Ramos (cell line): ENCODE data around the gene SOX30.

Experiments used
- in situ Hi-C: fragments of 300-500 bp; cut with MboI; formaldehyde crosslinking; loops from one replicate; pipeline ENCODE4 v1.14.3; 2022; ENCODE audit warnings: low sequenced_read_pairs; ENCODE audit not compliant: unreplicated experiment

Gene SOX30

DNA sequence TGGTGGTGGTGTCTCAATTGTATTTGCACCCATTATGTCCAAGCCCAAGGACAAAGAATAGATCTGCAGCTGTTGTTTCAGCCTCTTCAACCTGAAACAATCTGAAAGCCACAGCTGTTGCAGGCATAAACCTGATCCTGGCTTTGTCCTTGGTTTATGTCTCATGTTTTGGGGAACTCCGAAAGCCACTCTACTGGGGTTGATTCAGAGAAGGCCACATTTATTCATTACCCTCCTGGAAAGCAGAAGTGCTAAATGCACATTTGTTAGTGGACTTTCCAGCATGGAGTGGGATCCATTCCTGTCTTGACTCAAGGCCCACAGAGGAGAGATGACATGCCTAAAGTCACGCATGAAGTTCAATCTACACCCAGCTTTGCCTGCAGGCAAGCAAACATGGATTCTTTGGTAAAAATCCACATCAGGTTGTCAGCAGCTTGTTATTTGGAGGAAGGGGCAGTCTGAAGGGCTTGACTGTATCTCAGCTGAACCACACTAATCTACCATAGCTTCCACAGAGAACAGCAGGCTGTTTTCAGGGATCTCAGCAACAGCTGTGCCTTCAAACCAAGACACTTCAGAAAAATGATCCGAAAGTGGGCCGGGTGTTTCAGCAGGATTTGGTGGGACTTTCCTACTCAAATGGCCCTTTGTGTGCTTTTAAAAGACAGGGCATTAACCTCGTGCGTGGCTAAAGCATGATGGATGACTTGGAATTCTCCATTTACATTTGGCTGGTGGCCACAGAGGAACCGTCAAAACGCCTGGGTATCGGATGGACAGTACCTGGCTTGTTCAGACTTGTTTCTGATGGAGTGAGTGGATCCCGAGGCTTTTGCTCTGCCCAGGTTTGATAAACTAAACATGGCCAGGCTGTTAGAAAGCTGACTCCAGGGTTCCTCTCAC is 40.4 kb downstream of the SOX30 start:
- in situ Hi-C loops = no loop called here

DNA sequence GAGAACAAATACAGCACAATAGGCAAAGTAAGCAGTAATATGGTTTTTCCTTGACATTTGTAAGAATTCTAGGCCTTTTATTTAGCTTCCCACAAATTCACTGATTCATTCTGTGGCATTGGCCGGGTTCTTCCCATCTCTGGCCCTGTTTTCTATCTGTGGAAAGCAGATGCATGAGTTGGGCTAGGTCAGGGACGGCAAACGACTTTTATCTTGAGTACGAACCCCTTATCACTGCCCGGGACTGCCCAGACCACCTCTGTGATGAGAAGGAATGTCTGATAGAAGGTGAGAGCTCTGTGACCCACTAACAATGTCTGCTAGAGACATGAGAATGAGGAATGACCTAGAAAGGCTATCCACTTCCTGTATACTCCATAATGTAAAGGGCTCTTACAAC is 41.2 kb downstream of the SOX30 start:
- in situ Hi-C loops = no loop called here

DNA sequence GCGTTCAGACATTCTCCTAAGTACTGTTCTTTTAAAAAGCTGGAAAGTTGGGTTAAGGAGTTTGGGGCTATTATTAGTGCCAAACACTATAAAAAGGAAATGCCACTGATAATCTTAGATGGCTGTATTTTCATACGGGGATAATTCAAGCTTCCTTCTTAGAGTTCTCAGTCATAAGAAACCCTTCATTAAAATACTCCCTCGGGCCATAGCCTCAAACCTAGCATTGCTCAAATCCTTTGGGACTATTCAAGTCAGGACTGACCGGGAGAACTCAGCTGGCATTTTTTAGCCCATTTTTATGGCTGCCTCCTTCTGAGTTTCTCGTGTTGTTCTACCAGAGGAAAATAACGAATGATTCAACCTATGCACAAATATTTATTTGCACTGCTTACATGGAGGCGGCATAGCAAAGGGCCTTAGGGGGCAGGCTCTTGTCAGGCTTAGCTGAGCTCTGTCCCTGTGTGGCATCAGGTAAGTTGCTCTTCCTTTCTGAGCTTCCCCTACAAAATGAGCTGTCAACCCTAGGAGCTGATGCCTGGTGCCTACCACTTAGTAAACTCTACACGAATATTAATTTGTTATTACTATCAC is 43.2 kb downstream of the SOX30 start:
- in situ Hi-C loops = no loop called here

DNA sequence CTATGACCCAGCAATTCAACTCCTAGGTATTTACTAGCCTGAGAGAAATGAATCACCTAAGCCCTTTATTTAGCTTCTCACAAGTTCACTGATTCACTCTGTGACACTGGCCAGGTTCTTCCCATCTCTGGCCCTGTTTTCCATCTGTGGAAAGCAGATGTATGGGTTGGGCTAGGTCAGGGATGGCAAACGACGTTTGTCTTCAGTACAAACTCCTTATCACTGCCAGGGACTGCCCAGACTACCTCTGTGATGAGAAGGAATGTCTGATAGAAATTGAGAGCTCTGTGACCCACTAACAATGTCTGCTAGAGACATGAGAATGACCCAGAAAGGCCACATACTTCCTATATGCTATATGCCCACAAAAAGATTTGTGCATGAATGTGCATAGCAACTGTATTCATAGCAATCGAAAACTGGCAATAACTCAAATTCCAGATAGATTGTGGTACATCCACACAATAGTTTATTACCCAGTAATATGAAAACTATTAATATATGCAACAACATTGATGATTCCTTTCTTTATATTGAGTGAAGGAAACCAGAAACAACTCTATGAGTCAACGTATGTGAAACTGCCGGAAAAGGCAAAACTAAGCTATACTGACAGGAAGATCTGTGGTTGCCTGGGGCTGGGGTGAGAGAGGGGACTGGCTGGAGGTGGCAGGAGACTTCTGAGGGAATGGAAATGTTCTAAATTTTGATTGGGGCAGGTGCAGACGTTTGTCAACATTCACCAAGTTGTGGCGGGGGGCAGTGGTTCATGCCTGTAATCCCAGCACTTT is 44.7 kb downstream of the SOX30 start:
- in situ Hi-C loops = no loop called here

DNA sequence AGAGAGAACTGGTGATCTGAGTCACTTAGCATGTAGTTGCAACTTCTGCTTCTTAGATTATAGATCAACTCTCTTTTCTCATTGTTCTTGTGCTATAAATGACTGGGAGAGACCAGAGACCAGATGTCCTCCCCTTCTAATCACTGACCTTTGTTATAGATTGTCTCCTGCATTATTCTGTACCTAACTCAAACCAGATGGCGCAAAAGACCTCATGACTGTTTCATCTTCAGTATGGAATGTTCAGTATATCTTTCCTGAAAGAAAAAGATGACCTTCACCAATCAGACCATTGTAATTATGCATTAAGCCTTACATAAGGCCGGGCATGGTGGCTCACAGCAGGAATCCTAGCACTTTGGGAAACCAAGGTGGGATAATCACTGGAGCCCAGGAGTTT is 46.2 kb downstream of the SOX30 start:
- in situ Hi-C loops = no loop called here

DNA sequence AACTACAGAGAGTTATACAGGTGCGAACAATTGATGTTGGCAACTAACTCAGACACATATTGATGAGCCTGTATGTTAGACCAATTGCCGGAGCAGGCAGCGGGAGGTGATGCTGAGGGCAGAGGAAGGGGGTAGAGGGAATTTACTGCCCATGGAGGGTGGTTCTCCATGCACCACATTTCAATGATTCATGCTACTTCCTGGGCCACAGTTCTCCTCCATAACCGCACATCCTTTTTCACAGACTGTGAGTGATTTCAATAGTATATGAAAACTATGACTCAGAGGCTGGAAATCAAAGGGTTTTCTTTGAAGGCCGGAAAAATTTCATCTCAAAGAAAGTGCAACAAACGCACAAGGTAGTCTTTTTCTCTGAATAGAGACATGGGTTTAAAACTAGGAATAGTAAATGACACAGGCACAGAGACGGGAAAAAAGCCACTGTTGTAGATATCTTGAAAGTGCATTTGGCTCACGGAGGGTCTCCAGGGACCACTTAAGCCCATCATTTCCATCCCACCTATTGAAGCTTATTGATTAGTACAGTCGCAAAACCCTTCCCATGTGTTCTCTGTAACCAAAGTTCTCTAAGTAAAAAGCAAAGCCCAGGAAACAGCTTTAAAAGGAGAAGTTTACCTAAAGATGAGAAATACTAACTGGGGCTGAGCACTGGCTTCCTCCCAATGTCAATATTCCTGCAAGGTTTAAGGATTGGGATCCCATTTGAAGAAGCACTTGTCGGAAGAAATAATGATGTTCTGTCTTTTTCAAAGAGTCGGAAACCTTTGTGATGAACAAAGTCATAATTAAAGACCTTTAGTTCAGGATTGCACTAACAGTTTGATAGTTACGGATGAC is 48.7 kb downstream of the SOX30 start:
- in situ Hi-C loops = no loop called here

DNA sequence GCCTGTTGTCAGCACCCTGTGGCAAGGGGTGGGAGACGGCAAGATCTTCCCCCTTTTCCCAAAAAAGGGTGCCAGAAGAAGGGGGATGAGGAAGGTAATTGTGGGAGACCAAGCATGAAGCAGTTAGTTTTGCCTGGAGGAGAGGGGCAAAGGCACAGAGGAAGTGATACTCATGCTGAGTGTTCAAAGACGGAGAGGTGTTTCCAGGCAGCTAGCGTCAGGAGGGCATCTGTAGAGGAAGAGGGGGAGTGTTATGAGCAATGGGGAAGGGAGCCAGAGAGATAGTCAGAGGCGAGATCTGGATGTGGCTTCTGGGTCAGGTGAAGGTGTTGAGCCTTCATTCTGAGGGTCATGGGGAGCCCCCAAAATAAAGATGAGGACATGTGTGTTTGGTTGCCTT is 49.7 kb downstream of the SOX30 start:
- in situ Hi-C loops = no loop called here

DNA sequence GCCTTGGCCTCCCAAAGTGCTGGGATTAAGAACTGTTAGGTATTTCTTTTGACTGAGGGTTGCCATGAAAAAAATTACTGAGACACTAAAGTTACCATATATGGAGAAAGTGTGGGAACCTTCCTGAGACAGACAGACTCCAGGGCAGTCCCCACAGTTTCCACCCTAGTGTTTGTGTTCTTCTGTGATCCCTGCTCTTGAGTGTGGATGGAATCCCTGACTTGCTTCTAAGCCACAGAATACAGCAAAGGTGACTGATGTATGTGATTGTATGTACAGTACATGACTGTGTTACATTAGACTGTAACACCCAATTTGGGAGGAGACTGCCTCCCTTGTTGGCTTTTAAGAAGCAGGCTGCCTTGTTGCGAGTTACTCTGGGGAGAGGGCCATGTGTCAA is 52.0 kb downstream of the SOX30 start:
- in situ Hi-C loops = no loop called here

DNA sequence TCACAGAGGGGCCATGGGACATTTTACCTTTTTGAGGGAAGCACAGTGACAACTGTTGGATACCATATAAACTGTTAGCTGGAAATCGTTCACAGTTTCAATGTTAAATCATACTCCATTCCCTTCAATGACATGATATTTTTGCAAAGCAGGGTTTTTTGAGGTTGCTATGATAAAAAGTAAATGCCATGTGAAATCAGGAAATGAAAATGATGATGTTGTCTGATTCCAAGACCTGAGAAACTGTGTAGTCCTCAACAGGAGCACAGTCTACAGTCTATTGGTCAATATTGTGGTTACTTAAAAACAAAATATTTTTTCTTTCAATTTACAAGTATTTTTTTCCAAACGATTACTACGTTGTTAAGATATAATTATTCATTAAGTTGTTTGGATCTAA is 52.7 kb downstream of the SOX30 start:
- in situ Hi-C loops = no loop called here

DNA sequence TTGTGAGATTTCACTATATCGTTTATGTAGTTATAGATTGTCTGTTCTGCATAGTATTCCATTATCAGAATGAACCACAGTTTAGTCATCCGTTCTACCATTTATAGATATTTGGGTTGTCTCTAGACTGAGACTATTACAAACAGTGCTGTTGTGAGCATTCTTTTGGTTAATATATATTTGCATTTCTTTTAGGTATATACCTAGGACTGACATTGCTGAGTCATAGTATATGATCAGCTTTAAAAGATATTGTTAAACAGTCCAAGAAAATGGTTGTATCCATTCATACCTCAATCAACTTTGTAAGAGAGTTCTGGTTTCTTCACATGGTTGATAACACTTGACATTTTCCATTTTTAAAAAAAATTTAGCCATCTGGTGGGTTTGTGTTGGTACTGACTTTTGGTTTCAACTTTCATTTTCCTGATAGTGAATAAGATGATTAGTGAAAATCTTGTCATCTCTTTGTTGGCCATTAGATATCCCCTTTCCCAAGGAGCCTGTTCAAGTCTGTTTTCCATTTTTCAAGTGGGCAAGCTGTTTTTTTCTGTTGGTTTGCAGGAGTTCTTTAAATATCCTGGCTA is 53.8 kb downstream of the SOX30 start:
- in situ Hi-C loops = no loop called here

DNA sequence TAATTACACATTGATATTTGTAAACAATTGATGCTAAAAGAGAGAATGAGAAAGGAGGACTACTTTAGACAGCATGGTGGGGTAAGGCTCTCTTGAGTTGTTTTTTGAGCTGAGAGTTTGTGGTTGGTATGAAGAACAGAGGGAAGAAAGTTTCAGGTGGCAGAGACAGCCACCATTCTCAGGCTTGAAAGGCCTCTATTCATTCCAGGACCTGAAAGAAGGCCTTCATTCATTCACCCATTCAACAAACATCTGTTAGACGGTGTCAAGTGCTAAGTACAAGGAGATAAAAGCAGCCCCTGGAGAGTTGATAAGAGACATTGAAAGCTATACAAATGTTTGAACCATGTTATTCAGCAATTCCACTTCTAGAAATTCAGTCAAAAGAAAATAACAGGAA is 55.0 kb downstream of the SOX30 start:
- in situ Hi-C loops = no loop called here

DNA sequence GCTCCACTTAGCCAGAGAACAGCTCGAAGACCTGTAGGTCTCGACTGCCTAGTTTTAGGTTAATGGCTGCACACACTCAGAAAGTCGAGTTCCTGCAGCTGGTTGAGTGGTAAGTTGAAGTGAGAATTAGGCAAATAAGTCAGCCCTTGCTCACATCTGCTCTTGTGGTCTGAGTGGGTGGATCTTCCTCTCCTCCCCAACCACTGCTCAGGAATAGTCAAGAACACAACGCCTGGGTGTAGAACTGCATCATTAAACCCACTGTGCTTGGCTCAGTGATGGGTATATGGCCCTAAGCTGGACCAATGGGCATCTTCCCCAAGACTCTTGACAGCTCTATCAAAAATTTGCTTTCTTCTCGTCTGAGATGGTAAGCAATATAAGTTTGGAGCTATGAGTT is 55.8 kb downstream of the SOX30 start:
- in situ Hi-C loops = no loop called here

DNA sequence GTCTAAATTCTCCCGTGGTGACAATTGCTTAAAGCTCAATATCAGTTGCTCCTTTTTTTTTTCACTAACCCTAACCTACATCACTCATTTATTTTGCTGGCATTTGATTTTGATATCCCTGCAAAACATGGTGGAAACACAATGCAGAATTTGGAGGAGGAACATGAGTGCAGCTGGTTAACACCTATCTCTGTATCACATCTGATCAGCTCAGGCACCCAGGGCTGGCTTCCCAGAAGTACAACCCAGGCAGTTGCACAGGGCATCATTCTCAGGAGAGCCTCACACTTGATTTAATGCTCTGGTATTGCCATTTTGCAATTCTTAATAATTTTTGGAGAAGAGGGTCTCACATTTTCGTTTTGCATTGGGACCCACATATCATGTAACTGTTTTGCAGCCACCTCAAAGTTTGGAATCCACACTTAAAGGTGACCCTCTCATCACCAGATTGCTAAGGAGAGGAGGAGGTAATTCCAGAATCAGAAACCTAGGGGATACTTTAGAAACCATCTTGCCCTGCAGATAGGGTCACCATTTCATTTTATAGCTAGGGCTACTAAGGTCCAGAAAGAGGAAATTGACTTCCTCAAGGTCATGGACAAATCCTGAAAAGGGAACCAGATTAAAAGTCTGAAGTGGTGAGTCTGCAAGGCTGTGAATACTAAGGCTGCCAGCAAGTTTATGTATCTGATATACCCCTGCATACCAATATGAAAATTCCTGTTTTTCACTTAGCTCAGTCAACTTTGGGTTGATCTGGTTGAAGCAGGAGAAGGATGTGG is 57.4 kb downstream of the SOX30 start:
- in situ Hi-C loops = no loop called here

DNA sequence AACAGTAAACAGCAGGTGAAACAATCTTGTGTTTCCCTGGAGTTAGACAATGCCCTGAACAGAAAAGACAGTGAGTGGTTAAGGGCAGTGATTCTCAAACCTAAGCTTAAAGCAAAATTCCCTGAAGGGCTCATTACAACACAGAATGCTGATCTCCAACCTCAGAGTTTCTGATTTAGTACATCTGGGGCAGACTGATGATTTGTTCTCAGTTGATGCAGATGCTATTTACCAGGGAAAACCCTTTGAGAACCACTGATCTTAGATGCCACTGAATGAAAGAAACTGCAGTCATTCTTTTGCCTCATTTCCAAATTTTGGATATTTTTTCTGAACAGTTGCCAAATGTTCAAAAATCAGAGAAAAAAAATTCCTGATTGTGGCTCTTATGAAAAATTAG is 58.0 kb downstream of the SOX30 start:
- in situ Hi-C loops = no loop called here

DNA sequence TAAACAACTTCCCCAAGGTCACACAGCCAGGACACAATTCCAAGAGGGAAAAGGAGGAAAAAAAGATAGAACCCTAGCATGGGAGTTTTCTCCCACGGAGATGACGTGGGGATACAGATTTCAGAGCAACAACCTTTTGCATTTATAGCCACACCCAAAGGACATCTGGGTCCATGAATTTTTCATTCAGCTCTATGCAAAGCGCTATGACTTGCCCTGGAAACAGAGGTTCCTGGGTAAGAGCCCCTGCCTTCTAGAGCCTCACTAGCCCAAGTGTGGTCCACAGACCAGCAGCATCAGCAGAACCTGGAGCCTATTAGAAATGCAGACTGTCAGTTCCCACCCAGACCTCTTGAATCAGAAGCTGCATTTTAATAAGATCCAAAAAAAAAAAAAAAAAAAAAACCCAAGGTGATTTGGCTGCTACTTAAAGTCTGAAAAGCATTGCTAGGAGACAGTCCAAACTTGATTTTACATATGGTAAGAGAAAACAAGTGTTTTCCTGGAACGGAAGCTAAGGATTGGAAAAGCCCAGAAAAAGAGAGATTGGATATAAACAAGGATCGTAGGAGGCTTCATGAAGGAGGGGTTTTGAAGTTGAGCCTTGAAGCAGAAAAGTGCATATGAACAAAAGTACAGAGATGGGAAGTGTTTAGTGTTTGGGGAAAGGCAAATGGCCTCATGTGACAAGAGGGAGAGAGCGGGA is 59.0 kb downstream of the SOX30 start:
- in situ Hi-C loops = no loop called here

DNA sequence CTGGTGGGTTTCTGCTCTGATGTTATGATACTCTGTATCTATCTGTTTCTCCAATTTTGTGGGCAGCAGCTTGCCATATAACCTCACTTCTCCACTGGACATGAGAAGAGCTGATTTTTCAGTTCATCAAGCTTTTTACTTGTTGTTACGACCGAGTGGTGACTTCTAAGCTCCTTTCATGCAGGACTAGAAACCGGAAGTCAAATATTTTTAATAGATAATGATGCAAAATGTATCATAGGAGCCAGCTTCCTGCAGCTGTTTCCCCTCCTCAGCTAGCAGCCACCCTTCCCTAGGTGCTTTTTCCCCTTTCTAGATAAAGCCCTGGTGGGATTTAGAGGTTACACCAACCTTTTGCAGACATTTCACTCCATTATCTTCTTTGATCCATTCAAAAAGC is 59.6 kb downstream of the SOX30 start:
- in situ Hi-C loops = no loop called here

DNA sequence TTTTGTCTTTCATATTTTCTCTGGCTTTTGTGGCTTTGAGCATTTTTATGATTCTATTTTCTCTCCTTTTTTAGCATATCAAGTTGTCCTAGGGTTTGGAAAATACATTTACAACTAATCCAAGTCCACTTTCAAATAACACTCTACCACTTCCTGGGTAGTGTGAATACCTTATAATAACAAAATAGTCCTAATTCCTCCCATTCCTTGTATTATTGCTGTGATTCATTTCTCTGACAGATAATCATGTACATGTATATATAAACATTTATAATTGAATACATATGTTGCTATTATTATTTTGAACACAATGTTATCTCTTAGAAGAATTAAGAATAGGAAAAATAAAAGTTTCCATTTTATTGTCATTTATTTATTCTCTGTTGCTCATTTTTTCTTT is 61.8 kb downstream of the SOX30 start:
- in situ Hi-C loops = no loop called here

DNA sequence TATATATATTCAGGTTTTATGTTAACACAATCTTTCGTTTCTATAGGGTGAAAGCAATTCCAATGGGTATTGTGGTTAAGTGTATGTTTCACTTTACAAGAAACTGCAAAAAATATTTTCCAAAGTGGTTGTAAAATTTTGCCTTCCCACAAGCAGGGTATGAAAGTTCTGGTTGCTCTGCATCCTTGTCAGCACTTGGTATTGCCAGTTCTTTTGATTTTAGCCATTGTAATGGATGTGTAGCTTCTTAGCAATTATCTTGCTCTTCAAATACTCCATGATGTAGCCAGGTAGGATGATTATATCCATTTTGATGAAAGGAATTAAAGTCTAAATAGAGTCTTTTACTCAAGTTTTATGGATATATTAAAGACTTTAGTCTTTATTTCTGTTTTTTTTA is 67.6 kb downstream of the SOX30 start:
- in situ Hi-C loops = no loop called here
